Effector CD4-positive, alpha-beta T cell (primary cell): Measurements from ENCODE around the gene ST6GAL1.
"Not testable (repeated sequence)": the region's sequence is repeated elsewhere in the genome, so short reads cannot be mapped to it uniquely, and the experiment has no call there.

Source experiments
- DNase-seq: peaks from one replicate; pipeline ENCODE4 v3.0.0-alpha.2; 2020
- total RNA-seq: gene quantifications from one replicate; lab custom pipeline; 2026; lab: John Stamatoyannopoulos, UW

The ST6GAL1 gene, protein sequence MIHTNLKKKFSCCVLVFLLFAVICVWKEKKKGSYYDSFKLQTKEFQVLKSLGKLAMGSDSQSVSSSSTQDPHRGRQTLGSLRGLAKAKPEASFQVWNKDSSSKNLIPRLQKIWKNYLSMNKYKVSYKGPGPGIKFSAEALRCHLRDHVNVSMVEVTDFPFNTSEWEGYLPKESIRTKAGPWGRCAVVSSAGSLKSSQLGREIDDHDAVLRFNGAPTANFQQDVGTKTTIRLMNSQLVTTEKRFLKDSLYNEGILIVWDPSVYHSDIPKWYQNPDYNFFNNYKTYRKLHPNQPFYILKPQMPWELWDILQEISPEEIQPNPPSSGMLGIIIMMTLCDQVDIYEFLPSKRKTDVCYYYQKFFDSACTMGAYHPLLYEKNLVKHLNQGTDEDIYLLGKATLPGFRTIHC
- total RNA-seq = 183 reads per million, percentile 91 among the genes with 10 or more reads in this experiment

DNA sequence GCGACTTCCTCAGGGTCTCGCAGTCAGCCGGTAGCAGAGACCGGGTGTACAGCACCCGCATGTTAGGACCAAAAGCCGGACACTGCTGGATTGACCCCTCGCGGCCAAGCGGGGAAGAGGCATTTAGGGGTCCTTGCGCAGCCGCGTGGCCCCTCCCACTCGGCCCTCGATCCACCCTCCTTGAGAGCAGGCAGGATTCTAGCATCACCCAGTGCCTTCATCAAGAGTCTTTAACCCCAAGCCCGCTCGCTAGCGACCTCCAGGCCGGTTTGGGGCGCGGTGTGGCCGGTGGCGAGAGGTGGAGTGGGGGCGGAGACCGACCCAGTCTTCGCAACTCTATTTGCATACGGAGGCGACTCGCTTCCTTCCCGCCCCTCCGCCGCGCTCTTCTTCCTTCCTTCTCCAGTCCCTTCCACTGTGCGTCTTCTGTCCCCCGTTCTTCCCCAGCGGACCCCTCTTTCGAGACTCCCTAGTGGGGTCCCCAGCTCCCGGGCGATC lies at the start of gene ST6GAL1:
Gene ST6GAL1 (plus strand): TSS at position 384 of the 498 bp plus-strand sequence. CDS start 112,178 bp downstream, outside the sequence.
- peak; percentile 54 for DNase-seq

DNA sequence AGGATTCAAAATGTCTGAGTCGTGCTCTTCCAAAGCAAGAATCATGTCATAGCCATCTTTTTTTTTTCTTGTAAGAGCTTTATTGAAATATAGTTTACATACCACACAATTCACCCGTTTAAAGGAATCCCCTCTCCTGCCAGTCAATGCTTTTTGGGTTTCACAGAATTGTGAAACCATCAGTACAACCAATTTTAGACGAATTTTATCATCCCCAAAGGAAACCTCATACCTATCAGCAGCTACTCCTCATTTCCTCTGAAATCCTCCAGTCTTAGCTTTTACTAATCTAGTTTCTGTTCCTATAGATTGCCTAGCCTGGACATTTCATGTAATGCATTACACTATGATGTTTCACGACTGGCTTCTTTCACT lies 48.2 kb upstream of the ST6GAL1 start:
- DNase-seq = no peak

DNA sequence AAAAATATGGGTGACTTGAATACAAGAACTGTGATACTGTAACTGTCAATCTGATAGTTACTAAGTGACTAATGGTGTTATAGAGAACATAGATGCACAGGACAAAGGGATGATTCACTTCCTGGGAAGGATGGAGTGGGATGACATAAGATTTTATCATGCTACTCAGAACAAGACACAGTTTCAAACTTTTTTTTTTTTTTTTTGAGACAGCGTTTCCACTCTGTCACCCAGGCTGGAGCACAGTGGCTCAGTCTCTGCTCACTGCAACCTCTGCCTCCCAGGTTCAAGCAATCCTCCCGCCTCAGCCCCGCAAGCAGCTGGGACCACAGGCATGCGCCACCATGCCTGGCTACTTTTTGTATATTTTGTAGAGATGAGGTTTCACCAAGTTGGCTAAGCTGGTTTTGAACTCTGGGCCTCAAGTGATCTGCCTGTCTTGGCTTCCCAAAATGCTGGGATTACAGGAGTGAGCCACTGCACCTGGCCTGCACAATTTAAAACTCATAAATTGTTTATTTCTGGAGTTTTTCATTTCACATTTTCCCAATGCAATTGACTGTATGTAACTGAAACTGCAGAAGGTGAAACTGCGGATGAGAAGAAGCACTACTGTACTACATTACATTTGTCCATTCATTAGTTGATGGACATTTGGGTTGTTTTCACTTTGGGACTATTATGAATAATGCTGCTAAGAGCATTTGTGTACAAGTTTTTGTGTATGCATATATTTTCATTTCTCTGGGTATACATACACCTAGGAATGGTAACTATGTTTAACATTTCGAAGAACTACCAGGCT lies 47.2 kb upstream of the ST6GAL1 start:
- no peak for DNase-seq

DNA sequence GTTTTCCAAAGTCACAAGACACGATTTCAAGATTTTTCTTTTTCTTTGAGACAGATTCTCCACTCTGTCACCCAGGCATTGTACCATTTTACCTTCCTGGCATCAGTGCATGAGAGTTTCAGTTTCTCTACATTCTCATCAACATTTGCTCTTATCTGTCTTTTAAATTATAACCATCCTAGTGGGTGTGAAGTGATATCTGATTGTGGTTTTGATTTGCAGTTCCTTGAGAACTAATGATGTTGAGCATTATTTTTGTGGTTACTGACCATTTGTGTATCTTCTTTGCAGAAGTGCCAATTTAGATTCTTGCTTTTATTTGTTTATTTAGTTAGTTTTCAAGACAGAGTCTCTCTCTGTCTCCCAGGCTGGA lies 46.7 kb upstream of the ST6GAL1 start:
- no peak for DNase-seq

DNA sequence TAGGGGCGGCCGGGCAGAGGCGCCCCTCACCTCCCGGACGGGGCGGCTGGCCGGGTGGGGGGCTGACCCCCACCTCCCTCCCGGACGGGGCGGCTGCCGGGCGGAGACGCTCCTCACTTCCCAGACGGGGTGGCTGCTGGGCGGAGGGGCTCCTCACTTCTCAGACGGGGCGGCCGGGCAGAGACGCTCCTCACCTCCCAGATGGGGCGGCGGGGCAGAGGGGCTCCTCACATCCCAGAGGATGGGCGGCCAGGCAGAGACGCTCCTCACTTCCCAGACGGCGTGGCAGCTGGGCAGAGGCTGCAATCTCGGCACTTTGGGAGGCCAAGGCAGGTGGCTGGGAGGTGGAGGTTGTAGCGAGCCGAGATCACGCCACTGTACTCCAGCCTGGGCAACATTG lies 45.5 kb upstream of the ST6GAL1 start:
- DNase-seq = not testable (repeated sequence)

DNA sequence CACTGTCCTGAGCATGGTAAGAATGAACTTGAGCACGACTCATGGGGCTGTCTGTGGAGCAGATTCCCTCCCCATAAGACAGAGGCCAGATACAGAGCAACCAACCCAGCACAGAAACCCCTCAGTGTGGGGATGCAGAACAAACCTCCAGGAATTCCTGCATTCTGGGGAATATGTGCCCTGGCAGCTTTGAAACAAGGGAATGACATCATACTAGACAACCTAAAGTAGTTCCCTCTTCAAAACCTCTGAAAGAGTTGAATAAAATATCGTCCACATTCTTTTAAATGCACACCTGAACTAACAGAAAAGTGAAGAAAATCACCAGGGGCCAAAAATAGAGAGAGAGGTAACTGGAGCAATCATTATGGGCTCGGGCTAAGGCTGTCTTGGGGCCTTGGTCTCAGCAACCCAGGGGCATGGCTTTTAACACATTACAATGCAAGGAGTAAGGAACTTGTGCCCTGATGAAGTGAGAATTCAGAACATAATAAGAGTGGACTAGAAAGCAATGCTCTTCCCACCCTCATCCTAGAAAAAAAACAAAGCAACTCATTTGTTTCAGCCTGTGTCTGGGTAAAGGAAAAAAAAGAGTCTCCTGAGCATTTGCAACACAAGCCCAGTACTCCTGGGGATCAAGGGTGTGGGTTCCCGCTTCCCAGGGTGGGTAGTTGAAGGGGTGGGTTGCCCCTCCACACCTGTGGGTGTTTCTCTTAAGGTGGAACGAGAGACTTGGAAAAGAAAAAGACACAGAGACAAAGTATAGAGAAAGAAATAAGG lies 43.9 kb upstream of the ST6GAL1 start:
- DNase-seq = no peak

DNA sequence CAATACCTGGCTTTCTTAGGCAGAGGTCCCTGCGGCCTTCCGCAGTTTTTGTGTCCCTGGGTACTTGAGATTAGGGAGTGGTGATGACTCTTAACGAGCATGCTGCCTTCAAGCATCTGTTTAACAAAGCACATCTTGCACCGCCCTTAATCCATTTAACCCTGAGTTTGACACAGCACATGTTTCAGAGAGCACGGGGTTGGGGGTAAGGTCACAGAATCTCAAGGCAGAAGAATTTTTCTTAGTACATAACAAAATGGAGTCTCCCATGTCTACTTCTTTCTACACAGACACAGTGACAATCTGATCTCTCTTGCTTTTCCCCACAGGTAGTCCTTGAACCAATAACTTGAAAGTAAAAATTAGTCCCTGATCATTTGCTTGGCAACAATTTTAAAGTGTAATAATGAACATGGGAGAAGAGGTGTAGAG lies 42.8 kb upstream of the ST6GAL1 start:
- DNase-seq = not testable (repeated sequence)

DNA sequence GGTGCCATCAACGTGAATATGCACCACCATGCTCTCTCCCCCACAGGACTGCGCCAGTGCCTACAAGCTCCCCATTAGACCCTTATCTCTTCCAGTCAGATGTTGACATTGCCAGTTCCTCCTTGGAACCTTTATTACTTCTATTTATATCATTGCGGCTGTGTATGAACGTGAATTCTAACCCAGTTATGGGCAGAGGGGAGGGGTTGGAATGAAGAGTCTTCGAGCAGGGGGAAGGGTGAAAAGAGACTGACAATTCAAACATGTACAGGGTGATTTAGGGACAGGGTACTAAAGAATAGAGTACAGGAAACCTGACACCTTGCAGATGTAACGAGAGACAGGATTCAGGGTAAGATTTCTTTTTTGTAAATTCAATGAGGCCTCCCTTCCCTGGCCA lies 41.8 kb upstream of the ST6GAL1 start:
- no peak for DNase-seq

DNA sequence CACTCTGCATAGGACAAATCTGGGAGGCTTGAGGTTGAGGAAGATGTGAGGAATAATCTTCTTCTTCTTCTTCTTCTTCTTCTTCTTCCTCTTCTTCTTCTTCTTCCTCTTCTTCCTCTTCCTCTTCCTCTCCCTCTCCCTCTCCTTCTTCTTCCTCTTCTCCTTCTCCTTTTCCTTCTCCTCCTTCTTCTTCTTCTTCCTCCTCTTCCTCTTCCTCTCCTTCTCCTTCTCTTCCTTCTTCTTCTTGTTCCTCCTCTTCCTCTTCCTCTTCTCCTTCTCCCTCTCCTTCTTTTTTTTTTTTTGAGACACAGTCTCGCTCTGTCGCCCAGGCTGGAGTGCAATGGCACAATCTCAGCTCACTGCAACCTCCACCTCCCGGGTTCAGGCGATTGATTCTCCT lies 40.6 kb upstream of the ST6GAL1 start:
- DNase-seq = not testable (repeated sequence)

DNA sequence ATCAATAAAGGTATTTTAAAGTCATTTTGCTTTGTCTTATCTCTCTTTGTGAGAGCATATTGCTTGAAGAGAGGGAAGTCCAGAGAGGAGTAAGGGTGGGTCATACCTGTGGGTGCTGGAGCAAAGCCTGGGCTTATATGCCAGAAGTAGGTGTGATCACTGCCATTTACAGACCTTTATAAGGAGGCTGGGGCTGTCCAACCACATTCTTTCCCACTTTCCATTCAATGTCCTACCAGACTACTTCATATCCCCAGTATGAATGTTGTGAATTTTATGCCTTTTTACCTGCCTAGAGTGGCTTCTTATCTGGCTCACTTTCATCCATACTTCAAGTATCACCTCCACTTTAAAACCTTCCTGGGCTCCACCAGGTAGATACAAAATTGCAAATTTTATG lies 39.4 kb upstream of the ST6GAL1 start:
- no peak for DNase-seq

DNA sequence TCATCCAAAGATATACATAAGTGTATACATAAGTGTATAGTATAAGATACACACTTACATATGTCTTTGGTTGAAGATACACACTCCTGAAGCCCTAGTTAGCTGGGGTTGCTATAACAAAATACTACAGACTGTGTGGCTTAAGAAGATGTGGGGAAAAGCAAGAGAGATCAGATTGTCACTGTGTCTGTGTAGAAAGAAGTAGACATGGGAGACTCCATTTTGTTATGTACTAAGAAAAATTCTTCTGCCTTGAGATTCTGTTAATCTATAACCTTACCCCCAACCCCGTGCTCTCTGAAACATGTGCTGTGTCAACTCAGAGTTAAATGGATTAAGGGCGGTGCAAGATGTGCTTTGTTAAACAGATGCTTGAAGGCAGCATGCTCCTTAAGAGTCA lies 37.3 kb upstream of the ST6GAL1 start:
- DNase-seq = not testable (repeated sequence)

DNA sequence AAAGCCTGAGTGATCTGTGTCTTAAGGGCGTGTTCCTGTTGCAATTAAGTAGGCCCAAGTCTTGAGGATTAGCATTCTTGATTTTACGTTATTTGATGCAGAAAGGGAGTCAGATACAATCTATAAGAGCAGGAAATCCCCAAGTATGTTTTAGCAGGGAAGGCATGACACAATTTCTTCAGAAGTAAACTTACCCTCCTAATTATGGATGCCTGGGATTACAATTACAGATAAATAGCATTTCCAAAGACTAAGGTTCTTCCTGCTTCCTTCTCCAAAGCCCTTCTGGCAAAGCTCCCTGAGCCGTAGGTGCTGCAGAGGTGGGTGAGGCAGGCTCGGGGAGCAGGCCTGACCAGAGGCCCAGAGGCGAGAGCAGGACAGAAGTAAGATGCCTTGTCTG lies 34.9 kb upstream of the ST6GAL1 start:
- DNase-seq = no peak

DNA sequence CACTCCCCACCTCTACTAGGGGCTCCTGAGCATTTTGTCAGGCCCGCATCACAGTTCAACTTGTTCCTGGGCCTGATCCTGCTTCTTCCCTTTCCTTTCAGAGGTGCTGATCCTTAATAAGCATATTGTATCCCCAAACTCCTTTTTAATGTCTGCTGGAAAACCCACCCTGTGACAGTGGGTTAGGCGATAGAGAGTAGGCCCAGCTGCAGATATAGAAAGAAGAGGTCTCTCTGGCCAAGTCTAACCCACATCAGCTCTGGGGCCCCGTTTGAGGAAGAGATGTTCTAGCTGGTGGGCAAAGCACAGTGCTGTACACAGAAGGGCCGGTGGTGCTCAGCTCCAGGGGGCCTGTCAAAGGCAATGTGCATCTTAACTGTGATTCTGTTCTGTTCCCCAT lies 34.3 kb upstream of the ST6GAL1 start:
- DNase-seq = no peak

DNA sequence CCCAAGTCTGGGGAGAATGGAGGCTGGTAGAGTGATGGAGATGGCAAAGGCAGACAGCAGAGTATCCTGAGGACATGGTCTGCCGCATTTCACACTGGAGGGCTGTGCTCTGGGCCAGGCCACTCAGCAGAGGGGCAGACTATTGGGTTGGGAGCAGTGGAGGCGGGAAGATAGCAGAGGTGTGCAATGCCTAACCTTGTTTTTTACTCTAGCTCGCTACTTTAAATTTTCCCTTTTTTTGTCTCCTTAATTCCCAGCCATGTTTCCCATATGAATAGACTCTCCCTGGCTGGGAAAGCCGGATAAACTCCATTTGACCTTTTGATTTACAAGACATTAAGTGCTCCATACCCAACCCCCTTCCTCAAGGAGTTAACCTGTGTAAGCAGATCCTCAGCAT lies 33.5 kb upstream of the ST6GAL1 start:
- no peak for DNase-seq

DNA sequence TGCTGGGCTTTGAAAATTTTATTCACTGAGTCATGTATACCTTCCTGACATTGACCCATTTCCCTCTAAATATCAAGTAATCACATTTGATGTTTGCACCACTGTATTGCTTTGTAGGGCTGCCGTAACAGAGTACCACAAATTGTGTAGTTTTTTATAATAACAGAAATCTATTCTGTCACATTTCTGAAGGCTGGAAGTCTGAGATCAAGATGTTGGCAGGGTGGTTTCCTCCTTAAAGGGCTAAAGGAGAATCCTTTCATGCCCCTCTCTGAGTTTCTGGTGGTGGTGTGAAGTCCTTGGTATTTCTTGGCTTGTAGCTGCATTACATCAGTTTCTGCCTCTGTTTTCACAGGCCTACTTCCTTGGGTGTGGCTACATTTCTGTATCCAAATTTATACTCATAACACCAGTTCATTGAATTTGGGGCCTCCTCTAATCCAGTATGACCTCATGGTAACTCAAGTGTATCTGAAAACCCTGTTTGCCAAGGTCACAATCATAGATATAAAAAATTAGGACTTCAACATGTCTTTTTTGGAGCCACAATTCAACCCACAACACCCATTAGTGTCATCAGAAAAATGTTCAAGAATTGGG lies 29.1 kb upstream of the ST6GAL1 start:
- no peak for DNase-seq

DNA sequence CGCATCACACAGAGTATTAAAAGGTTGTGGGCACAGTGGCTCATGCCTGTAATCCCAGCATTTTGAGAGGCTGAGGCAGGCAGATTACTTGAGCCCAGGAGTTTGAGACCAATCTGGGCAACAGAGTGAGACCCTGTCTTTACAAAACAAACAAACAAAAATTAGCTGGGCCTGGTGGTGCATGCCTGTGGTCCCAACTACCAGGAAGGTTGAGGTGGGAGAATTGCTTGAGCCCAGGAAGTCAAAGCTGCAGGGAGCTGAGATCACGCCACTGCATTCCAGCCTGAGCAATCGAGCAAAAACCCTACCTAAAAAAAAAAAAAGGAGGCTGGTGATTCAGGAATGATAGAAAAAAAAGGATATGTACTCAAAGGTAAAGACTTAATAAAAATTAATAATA lies 28.2 kb upstream of the ST6GAL1 start:
- DNase-seq = no peak

DNA sequence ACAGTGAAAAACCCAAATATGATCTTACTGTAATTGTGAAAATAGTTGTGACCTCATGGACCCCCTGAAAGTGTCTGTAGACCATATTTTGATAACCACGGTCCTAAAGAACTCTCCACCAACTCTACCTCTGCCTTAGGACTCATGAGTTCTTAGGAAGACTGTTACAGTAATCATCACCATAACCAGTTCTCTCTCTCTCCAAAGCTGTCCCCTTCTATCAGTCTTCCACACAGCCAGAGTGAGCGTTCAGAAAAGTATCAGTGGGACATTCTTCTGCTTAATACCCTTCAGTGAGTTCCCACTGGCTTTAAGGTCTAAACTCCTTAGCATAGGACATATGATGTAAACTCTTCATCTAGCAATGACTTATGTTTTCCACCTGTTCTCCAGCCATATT lies 27.6 kb upstream of the ST6GAL1 start:
- DNase-seq = no peak

DNA sequence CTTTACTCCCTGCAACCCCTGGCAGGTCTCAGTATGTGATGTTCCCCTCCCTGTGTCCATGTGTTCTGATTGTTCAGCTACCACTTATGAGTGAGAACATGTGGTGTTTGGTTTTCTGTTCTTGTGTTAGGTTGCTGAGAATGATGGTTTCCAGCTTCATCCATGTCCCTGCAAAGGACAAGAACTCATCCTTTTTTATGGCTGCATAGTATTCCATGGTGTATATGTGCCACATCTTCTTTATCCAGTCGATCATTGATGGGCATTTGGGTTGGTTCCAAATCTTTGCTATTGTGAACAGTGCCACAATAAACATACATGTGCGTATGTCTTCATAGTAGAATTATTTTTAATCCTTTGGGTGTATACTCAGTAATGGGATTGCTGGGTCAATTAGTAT lies 26.6 kb upstream of the ST6GAL1 start:
- not testable (repeated sequence) for DNase-seq

DNA sequence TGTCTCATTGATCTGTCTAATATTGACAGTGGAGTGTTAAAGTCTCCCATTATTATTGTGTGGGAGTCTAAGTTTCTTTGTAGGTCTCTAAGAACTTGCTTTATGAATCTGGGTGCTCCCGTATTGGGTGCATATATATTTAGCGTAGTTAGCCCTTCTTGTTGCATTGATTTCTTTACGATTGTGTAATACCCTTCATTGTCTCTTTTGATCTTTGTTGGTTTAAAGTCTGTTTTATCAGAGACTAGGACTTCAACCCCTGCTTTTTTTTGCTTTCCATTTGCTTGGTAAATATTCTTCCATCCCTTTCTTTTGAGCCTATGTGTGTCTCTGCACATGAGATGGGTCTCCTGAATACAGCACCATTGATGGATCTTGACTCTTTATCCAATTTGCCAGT lies 23.3 kb upstream of the ST6GAL1 start:
- DNase-seq = not testable (repeated sequence)

DNA sequence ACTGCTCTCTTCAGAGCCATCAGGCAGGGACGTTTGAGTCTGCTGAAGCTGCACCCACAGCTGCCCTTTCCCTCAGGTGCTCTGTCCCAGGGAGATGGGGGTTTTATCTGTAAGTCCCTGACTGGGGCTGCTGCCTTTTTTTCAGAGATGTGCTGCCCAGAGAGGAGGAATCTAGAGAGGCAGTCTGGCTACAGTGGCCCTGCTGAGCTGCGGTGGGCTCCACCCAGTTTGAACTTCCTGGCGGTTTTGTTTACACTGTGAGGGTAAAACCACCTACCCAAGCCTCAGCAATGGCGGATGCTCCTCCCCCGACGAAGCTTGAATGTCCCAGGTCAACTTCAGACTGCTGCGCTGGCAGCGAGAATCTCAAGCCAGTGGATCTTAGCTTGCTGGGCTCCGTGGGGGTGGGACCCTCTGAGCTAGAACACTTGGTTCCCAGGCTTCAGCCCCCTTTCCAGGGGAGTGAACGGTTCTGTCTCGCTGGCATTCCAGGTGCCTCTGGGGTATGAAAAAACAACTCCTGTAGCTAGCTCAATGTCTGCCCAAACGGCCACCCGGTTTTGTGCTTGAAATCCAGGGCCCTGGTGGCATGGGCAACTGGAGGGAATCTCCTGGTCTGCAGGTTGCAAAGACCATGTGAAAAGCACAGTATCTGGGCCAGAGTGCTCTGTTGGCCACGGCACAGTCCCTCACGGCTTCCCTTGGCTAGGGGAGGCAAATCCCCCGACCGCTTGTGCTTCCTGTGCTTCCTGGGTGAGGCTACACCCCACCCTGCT lies 21.1 kb upstream of the ST6GAL1 start:
- DNase-seq = peak; percentile 64
